Keratinocyte (primary cell): Measurements from ENCODE around the gene MMAB. TPM values are rescaled to one million over a fixed set of nuclear protein-coding genes. Genes with fewer than 3 reads are reported as not detected.

Source experiments
- DNase-seq: peaks from one replicate; pipeline ENCODE4 v3.0.0-alpha.2; 2011; ENCODE audit warnings: low read depth, missing footprints, low spot score
- FAIRE-seq: peaks from 2 replicates; lab custom pipeline; 2011; peaks lifted over from hg19 to GRCh38; lab: Jason Lieb, UNC
- H2AFZ ChIP-seq: 2 replicates; pipeline ENCODE4 v1.6.0; 2012; ENCODE audit warnings: low read length, control low read depth, inconsistent platforms; ENCODE audit not compliant: control insufficient read depth
- H3K27ac ChIP-seq: 2 replicates; pipeline ENCODE4 v1.5.1; 2011; ENCODE audit warnings: low read length; ENCODE audit not compliant: control insufficient read depth, insufficient read depth
- H3K27me3 ChIP-seq: 3 replicates; pipeline ENCODE4 v1.6.0; 2011; ENCODE audit warnings: low read length; ENCODE audit not compliant: control insufficient read depth, insufficient read depth; ENCODE audit errors: extremely low read depth
- H3K36me3 ChIP-seq, 2 experiments: 2 replicates in 1 of 2; 3 replicates in 1 of 2; pipeline ENCODE4 v1.5.1; 2011; ENCODE audit warnings: low read length in 2 of 2, mild to moderate bottlenecking in 1 of 2; ENCODE audit not compliant: control insufficient read depth in 2 of 2, insufficient read depth in 2 of 2; ENCODE audit errors: extremely low read depth in 1 of 2
- H3K4me1 ChIP-seq: 3 replicates; pipeline ENCODE4 v1.5.1; 2011; ENCODE audit warnings: low read length; ENCODE audit not compliant: control insufficient read depth, insufficient read depth; ENCODE audit errors: extremely low read depth
- H3K4me2 ChIP-seq: 3 replicates; pipeline ENCODE4 v1.6.0; 2011; ENCODE audit warnings: low read depth, low read length; ENCODE audit not compliant: control insufficient read depth, insufficient read depth; ENCODE audit errors: extremely low read depth
- H3K4me3 ChIP-seq, 3 experiments: fragments of 200-600 bp in 1 of 3; sonication (generic) in 1 of 3; 2 replicates in 2 of 3; 3 replicates in 1 of 3; pipeline ENCODE4 v1.5.1; 2011 to 2016; ENCODE audit warnings: low read length in 3 of 3, mild to moderate bottlenecking in 3 of 3, control low read depth in 2 of 3, inconsistent platforms in 1 of 3, low read depth in 1 of 3, mixed read lengths in 1 of 3, mixed run types in 1 of 3, moderate library complexity in 1 of 3; ENCODE audit not compliant: control insufficient read depth in 2 of 3, insufficient read depth in 2 of 3; ENCODE audit errors: extremely low read depth in 1 of 3
- H3K79me2 ChIP-seq: 2 replicates; pipeline ENCODE4 v1.6.0; 2012; ENCODE audit warnings: low read length; ENCODE audit not compliant: control insufficient read depth, insufficient read depth
- H3K9ac ChIP-seq: 3 replicates; pipeline ENCODE4 v1.6.0; 2011; ENCODE audit warnings: low read length; ENCODE audit not compliant: control insufficient read depth, insufficient read depth; ENCODE audit errors: extremely low read depth
- H3K9me1 ChIP-seq: 3 replicates; pipeline ENCODE4 v1.6.0; 2011; ENCODE audit warnings: low read length; ENCODE audit not compliant: control insufficient read depth, insufficient read depth; ENCODE audit errors: extremely low read depth
- H3K9me3 ChIP-seq: 2 replicates; pipeline ENCODE4 v1.5.1; 2012; ENCODE audit warnings: low read depth, low read length; ENCODE audit not compliant: control insufficient read depth
- H4K20me1 ChIP-seq: 3 replicates; pipeline ENCODE4 v1.6.0; 2011; ENCODE audit warnings: low read length; ENCODE audit not compliant: control insufficient read depth, insufficient read depth; ENCODE audit errors: extremely low read depth
- CTCF ChIP-seq, 3 experiments: IDR thresholded peaks in 1 of 3; conservative IDR thresholded peaks in 1 of 3; optimal IDR thresholded peaks in 1 of 3; 2 replicates in 2 of 3; 3 replicates in 1 of 3; pipeline versions ENCODE3 to v1.5.1; 2011; ENCODE audit warnings: low read length in 3 of 3, mild to moderate bottlenecking in 3 of 3, moderate library complexity in 2 of 3, control low read depth in 1 of 3, inconsistent platforms in 1 of 3; ENCODE audit not compliant: insufficient read depth in 2 of 3; ENCODE audit errors: extremely low read depth in 1 of 3
- EZH2 ChIP-seq: IDR thresholded peaks from one replicate; pipeline ENCODE4 v1.6.1; 2012; ENCODE audit warnings: inconsistent platforms, mild to moderate bottlenecking, low read length, moderate library complexity
- dilution Hi-C: fragments of 300-500 bp; cut with MboI; formaldehyde crosslinking; loops from one replicate; pipeline ENCODE4 v1.7.0; 2020; ENCODE audit warnings: low sequenced_read_pairs; ENCODE audit not compliant: extremely low pct_ligation_motif_present
- polyA plus RNA-seq, 5 experiments: library from polyadenylated mRNA; depleted of rRNA in 3 of 5; stranded (reverse) in 3 of 5; stranded (forward) in 1 of 5; unstranded in 1 of 5; fragments of >200 nt; gene quantifications; 1 replicate in 1 of 5; 2 replicates in 3 of 5; 3 replicates in 1 of 5; pipeline versions ENCODE4 v1.2.1 to v1.2.3, GENCODE V29; 2011 to 2012; ENCODE audit warnings: missing spikeins in 2 of 5, low read depth in 1 of 5, low replicate concordance in 1 of 5

Gene MMAB
- polyA plus RNA-seq, 1 donor (not counting 4 experiments of a cell fraction or from before 2014, with no cell fraction given): 30.6 TPM

- H2AFZ ChIP-seq: no peak overlapping the region
- no peaks in the 10 kb centered on the region for H3K9me3 ChIP-seq
- dilution Hi-C loops: no loop called here
- FAIRE-seq: peak; percentile 94
- H3K4me3 ChIP-seq: no peak overlapping the region
- TF ChIP-seq CTCF (optimal IDR thresholded peaks at IDR 0.05 in 1 of 3, IDR thresholded peaks at IDR 0.05 in 1 of 3, conservative IDR thresholded peaks at IDR 0.05 in 1 of 3; ENCODE audit: extremely low read depth in 1 of 3, insufficient read depth in 2 of 3, low read length in 3 of 3): peak; percentile 79 to 89 (median 80)
- TF ChIP-seq EZH2: no peak
- no peak overlapping the region for H3K4me2 ChIP-seq
- no peaks in the 10 kb centered on the region for H3K79me2 ChIP-seq
- no peak overlapping the region for H3K27ac ChIP-seq
- H3K9ac ChIP-seq: no peak overlapping the region
- peaks cover 11 to 43% of the 10 kb centered on the region in 2 experiments for H3K36me3 ChIP-seq
- no peaks in the 10 kb centered on the region for H4K20me1 ChIP-seq
- H3K9me1 ChIP-seq: no peaks in the 10 kb centered on the region
- no peaks in the 10 kb centered on the region for H3K27me3 ChIP-seq
- H3K4me1 ChIP-seq: no peaks in the 10 kb centered on the region
- DNase-seq: no peak
Measured at GRCh38 chr12:109518820-109519665, 54.3 kb downstream of the MMAB start.

GRCh38 chr12:109517619-109518018 is 55.7 kb downstream of the MMAB start:
- TF ChIP-seq EZH2 (no peak), CTCF (optimal IDR thresholded peaks at IDR 0.05 in 1 of 3, IDR thresholded peaks at IDR 0.05 in 1 of 3, conservative IDR thresholded peaks at IDR 0.05 in 1 of 3; ENCODE audit: extremely low read depth in 1 of 3, insufficient read depth in 2 of 3, low read length in 3 of 3) (no peak)
- dilution Hi-C loops: no loop called here
- no peak overlapping the region for H2AFZ ChIP-seq
- no peaks in the 10 kb centered on the region for H4K20me1 ChIP-seq
- FAIRE-seq (no peak), DNase-seq (no peak)
- H3K27me3 ChIP-seq: no peaks in the 10 kb centered on the region
- no peaks in the 10 kb centered on the region for H3K9me3 ChIP-seq
- H3K4me1 ChIP-seq: no peaks in the 10 kb centered on the region
- no peak overlapping the region for H3K4me2 ChIP-seq
- no peak overlapping the region for H3K27ac ChIP-seq
- H3K4me3 ChIP-seq: no peak overlapping the region
- H3K9me1 ChIP-seq: no peaks in the 10 kb centered on the region
- no peak overlapping the region for H3K9ac ChIP-seq
- H3K79me2 ChIP-seq: no peaks in the 10 kb centered on the region
- H3K36me3 ChIP-seq: peaks cover 17 to 35% of the 10 kb centered on the region in 2 experiments
